HG03457 (cell line): Measurements from ENCODE around the gene PUS1.
"Not testable (repeated sequence)": the region's sequence is repeated elsewhere in the genome, so short reads cannot be mapped to it uniquely, and the experiment has no call there.

Experiments
- ATAC-seq: cut with Tn5 transposase; IDR thresholded peaks from one replicate; pipeline ENCODE4 v1.9.1; 2021; ENCODE audit warnings: moderate number of reproducible peaks; ENCODE audit not compliant: unreplicated experiment

Gene PUS1

GRCh38 chr12:131959641-131960589 is 30.8 kb downstream of the PUS1 start:
- ATAC-seq = no peak

DNA sequence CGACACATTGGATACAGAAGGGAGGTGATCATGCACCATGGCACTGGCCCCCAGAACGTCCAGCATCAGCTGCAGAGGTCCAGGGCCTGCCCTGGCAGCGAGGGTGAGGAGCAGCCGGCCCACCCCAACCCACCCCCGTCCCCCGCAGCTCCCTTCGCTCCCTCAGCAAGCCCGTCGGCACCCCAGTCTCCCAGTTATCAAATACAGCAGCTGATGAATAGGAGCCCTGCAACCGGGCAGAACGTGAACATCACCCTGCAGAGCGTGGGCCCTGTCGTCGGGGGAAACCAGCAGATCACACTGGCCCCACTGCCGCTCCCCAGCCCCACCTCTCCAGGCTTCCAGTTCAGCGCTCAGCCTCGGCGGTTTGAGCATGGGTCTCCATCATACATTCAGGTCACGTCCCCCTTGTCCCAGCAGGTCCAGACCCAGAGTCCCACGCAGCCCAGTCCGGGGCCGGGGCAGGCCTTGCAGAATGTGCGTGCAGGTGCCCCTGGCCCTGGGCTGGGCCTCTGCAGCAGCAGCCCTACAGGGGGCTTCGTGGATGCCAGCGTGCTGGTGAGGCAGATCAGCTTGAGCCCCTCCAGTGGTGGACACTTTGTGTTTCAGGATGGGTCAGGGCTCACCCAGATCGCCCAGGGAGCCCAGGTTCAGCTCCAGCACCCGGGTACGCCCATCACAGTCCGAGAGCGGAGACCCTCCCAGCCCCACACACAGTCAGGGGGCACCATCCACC is 31.7 kb downstream of the PUS1 start:
- not testable (repeated sequence) for ATAC-seq

- not testable (repeated sequence) for ATAC-seq
Measured at GRCh38 chr12:131961328-131961727, 32.3 kb downstream of the PUS1 start.

DNA sequence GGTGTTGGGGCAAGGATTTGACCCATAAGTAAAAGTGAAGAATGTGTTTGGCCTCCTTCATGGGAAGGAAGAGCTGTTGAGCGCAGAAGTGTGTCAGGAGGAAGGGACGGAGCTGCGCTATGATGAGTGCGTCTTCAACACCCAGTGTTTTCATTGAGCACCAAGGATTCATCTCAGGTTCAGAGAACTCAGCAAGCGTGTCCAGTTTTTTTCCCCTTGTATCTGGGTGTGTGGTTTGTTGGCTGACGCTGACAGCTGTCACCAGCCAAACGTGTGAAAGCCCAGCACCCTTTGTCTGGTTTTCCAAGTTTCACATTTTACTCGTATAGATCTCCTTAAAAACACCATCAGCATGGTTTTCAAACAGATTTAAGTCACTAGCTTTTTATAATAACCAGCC is 33.0 kb downstream of the PUS1 start:
- ATAC-seq = no peak

DNA sequence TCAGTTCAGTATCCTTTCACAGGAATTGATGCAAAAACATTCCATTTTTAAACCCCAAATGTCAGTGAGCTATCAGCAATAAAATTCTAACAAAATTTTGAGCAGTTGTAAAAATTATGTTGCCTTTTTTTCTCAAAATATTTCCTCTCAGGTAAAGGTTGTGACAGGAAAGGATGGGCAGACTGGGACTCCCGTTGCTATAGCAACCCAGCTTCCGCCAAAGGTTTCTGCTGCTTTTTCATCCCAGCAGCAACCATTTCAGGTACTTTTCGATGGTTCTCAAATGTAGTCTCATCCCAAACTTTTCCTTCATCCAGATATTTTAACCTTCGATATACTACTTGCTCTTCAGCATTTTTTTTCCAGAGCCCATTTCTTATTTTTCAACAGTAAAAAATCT is 34.3 kb downstream of the PUS1 start:
- no peak for ATAC-seq

GRCh38 chr12:131965073-131965472 is 36.0 kb downstream of the PUS1 start:
- no peak for ATAC-seq

DNA sequence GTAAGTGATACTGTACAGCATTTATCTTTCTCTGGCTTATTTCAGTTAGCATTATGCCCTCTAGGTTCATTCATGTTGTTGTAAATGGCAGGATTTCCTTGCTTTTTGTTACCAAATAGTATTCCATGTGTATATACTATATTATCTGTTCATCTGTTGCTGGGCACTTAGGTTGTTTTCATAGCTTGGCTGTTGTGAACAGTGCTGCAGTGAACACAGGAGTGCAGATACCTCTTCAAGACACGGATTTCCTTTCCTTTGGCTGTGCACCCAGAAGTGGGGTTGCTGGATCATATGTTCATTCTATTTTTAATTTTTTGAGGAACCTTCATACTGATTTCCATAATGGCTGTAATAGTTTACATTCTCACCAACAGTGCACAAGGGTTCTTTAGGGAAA is 42.1 kb downstream of the PUS1 start:
- ATAC-seq = no peak

- no peak for ATAC-seq
Measured at GRCh38 chr12:131975228-131975627, 46.2 kb downstream of the PUS1 start.

DNA sequence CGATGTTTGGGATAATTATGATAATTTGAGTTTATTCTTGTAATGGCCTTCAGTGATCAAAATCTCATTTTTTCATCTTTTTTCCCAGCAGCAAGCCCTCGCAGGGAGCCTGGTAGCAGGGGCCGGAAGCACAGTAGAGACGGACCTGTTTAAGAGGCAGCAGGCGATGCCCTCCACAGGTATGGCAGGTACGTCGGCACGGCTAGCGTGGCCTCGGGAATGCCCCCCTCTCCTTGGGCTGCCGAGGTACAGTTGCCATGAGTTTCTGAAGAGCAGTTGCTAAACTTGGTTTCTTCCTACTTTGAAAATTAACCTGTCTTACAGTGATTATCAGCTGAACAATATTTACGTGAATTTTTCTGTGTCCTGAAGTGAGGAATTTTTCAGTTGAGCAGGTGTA is 50.5 kb downstream of the PUS1 start:
- no peak for ATAC-seq

- ATAC-seq = no peak
Measured at GRCh38 chr12:131980263-131980662, 51.2 kb downstream of the PUS1 start.

DNA sequence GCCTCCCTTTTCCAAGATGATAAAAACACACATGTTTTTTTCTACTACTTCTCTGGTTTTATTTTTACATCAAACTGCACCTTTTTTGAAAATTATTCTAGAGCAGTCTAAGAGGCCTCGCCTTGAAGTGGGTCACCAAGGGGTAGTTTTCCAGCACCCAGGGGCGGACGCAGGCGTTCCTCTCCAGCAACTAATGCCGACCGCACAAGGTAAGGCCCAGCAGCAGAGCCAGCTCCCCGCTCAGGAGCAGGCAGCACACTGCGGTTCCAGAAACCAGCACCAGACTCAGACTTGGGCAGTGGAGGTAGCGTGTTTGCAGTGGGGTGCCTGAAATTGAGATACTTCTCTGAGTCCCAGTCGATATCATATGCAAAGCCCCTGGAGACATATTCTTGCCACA is 52.3 kb downstream of the PUS1 start:
- no peak for ATAC-seq

DNA sequence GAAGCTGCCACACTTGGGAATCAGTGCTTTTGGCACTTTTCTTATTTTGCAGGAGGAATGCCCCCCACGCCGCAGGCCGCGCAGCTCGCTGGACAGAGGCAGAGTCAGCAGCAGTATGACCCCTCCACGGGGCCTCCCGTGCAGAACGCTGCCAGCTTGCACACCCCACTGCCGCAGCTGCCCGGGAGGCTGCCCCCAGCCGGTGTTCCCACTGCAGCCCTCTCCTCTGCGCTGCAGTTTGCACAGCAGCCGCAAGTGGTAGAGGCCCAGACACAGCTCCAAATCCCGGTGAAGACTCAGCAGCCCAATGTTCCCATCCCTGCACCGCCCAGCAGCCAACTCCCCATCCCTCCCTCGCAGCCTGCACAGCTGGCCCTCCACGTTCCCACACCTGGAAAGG is 53.0 kb downstream of the PUS1 start:
- no peak for ATAC-seq

GRCh38 chr12:131983026-131983425 is 54.0 kb downstream of the PUS1 start:
- no peak for ATAC-seq

GRCh38 chr12:131983554-131983953 is 54.5 kb downstream of the PUS1 start:
- ATAC-seq = no peak

- no peak for ATAC-seq
Measured at GRCh38 chr12:131984334-131984733, 55.3 kb downstream of the PUS1 start.

DNA sequence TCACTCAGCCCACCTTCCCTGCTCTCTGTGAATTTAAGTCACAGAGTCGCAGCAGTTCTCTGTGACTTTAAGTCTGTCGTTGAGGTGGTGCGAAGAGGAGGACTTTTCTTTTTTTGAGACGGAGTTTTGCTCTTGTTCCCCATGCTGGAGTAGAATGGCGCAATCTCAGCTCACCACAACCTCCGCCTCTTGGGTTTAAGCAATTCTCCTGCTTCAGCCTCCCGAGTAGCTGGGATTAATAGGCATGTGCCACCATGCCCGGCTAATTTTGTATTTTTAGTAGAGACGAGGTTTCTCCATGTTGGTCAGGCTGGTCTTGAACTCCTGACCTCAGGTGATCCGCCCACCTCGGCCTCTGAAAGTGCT is 56.4 kb downstream of the PUS1 start:
- not testable (repeated sequence) for ATAC-seq

- ATAC-seq = no peak
Measured at GRCh38 chr12:131986361-131986760, 57.3 kb downstream of the PUS1 start.

DNA sequence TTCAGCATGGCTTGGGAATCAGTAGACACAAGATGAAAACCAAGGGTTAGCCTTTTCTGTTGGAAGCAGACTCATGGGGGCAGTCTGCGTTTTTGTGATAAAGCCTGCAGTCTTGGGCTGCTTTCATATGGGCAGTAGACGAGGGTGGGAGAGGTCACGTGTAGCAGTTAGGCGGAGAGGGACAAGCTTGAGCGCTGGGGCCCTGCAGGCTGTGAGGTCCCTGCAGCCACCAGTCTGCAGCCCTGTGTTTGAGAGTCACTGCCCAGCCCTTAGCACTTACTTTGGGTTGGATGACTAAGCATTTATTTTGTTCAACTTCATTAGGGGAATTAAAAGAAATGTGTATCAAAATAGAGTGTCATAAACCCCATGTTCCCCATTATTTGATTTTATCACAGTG is 57.8 kb downstream of the PUS1 start:
- no peak for ATAC-seq

GRCh38 chr12:131987552-131987951 is 58.5 kb downstream of the PUS1 start:
- ATAC-seq = no peak

- ATAC-seq = no peak
Measured at GRCh38 chr12:131988054-131988796, 59.1 kb downstream of the PUS1 start.

DNA sequence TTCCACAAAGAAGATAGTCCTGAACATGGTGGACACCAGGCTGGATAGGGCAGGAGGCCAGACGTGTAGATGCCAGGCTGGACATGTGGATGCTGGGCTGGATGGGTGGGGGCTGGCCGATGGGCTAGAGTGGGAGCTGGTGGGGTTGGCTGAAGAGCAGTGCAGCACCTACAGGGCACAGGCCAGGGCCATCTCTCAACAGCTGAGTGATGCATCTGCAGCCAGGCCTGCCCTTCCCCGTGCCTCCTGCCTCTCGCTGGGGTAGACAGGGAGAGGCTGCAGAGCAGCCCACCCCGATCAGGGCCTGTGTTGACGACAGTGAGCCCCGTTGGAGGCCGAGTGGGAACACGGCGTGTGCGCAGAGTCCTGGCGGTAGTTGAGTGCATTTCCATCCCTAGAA is 59.9 kb downstream of the PUS1 start:
- ATAC-seq = no peak
